ENCODE measurements around the gene ZNF556.
"Not testable (repeated sequence)": the region's sequence is repeated elsewhere in the genome, so short reads cannot be mapped to it uniquely, and the experiment has no call there.

Gene ZNF556

DNA sequence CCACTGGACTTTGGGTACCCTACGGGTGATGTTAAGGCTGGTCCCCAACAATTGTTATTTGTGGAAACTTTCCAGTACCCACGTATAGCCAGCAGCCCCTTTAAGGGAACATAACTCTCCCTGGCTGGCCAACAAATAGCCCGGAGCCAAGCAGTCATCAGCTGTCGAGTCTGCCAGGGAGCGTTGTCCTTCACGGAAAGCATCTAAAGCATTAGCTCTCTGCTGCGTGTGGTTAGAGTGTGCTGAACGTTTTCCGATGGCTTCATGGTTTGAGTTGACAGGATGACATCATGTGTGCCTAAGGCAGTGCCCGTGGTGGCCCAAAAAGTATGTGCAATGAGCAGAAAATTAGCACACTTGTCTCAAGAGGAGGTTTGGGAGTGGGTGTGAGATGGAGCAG lies 3.3 kb upstream of the ZNF556 start:
- Histone ChIP-seq H3K9me3 (ENCODE audit: low read depth, low read length) (no peaks in the 10 kb centered on the region), H3K27ac (no peak overlapping the region), H3K36me3 (ENCODE audit: insufficient read depth, low read length) (no peaks in the 10 kb centered on the region), H3K9ac (ENCODE audit: insufficient read length) (no peak overlapping the region), H3K4me3 (no peak overlapping the region)
- no peak for TF ChIP-seq FOXP2 (optimal IDR thresholded peaks at IDR 0.05; ENCODE audit: control extremely low read depth, extremely low read length, insufficient read depth)
- TF ChIP-seq POLR2AphosphoS5 (IDR thresholded peaks at IDR 0.05; ENCODE audit: borderline replicate concordance, low read depth, low read length) = no peak
- TF ChIP-seq EZH2 (IDR thresholded peaks at IDR 0.05) = no peak
- DNase-seq (ENCODE audit: low read depth, low spot score) = no peak

DNA sequence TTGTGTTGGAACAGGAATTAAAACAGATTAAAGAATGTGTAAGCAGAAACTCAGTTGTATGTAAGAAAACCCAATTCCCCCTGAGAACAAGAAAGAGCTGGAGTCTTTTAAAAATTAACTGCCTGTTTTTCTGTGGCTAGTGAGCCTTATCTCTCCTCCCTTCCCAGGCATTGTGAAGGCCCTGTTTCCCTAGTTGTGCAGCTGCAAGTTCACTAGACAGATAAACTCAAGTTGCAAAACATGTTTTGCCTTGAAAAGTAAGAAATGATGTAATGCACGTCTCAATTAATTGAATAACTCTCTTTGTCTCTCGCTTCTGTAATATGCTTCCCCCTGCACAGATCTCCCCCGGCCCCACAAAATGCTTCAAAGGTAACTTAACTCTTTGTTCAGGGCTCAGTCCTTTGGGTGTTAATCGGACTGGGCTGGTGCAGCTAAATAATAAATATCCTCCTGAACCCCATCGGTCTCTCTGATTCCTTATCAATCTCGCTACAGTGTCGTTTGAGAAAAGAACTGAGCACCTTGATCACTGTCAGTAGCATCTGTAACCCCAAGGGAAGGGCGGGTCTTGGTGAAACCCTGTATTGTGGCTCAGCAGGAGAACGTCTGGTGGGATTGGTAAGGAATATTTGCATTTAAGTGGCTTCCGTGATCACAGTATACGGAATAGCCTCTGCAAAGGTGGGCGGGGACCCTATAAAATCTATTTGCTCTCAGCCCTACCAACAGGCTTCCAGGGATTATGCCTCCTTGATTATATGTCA lies 1.6 kb upstream of the ZNF556 start:
- DNase-seq (ENCODE audit: low read depth, low spot score) = no peak
- Histone ChIP-seq H3K4me3 (no peak overlapping the region), H3K9ac (ENCODE audit: insufficient read length) (no peak overlapping the region), H3K27ac (no peak overlapping the region), H3K9me3 (ENCODE audit: low read depth, low read length) (no peaks in the 10 kb centered on the region), H3K36me3 (ENCODE audit: insufficient read depth, low read length) (no peaks in the 10 kb centered on the region)
- TF ChIP-seq FOXP2 (optimal IDR thresholded peaks at IDR 0.05; ENCODE audit: control extremely low read depth, extremely low read length, insufficient read depth) (no peak), POLR2AphosphoS5 (IDR thresholded peaks at IDR 0.05; ENCODE audit: borderline replicate concordance, low read depth, low read length) (no peak)

DNA sequence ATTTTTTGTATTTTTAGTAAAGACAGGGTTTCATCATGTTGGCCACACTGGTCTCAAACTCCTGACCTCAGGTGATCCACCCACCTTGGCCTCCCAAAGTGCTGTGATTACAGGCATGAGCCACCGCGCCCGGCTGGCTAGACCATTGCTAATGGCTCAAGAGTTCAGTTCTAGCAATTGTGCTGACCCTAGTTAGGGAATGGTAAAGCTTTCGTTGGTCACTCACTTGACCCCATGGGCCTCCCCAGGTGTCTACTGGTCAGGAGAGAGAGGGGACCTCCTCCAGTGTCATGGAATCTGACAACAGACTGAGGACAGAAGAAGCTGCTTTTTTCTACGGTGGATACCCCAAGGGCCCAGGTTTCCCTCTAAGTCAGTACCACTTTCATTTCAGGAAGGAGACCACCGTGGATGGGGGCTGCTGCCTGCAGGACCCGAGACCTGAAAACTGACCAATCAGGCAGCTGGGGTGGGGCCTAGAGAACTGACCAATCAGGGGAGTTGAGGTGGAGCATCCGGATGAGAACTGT lies 575 bp upstream of the ZNF556 start:
- no peak overlapping the region for H3K4me3 ChIP-seq
- no peak for TF ChIP-seq POLR2AphosphoS5 (IDR thresholded peaks at IDR 0.05; ENCODE audit: borderline replicate concordance, low read depth, low read length)
- TF ChIP-seq FOXP2 (optimal IDR thresholded peaks at IDR 0.05; ENCODE audit: control extremely low read depth, extremely low read length, insufficient read depth) = no peak
- no peak for TF ChIP-seq EZH2 (IDR thresholded peaks at IDR 0.05)
- H3K9me3 ChIP-seq (ENCODE audit: low read depth, low read length) = no peaks in the 10 kb centered on the region
- H3K36me3 ChIP-seq (ENCODE audit: insufficient read depth, low read length) = no peaks in the 10 kb centered on the region
- no peak overlapping the region for H3K27ac ChIP-seq
- DNase-seq (ENCODE audit: low read depth, low spot score) = no peak
- H3K9ac ChIP-seq (ENCODE audit: insufficient read length) = no peak overlapping the region

DNA sequence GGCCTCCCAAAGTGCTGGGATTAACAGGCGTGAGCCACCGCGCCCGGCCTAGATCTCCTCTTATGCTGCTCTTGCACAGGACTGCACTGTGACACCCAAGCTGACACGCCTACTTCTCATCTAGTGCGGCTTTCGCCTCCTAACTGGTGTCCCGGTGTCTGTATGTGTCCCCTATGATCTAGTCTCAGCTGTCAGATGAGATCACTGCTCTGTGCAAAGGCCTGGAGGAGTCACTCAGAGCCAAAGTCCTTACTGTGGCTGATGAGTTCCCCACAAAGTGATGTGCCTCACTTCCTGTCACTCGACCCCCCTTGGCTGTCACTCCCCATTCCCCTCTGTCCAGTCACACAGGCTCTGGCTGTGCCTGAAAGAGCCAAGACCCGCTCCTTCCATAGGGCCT lies 2.5 kb downstream of the ZNF556 start:
- TF ChIP-seq EZH2 (IDR thresholded peaks at IDR 0.05) (no peak), POLR2AphosphoS5 (IDR thresholded peaks at IDR 0.05; ENCODE audit: borderline replicate concordance, low read depth, low read length) (no peak), FOXP2 (optimal IDR thresholded peaks at IDR 0.05; ENCODE audit: control extremely low read depth, extremely low read length, insufficient read depth) (no peak)
- H3K27ac ChIP-seq = no peak overlapping the region
- no peak overlapping the region for H3K9ac ChIP-seq (ENCODE audit: insufficient read length)
- no peaks in the 10 kb centered on the region for H3K36me3 ChIP-seq (ENCODE audit: insufficient read depth, low read length)
- H3K4me3 ChIP-seq = no peak overlapping the region
- H3K9me3 ChIP-seq (ENCODE audit: low read depth, low read length) = no peaks in the 10 kb centered on the region
- DNase-seq (ENCODE audit: low read depth, low spot score) = no peak

DNA sequence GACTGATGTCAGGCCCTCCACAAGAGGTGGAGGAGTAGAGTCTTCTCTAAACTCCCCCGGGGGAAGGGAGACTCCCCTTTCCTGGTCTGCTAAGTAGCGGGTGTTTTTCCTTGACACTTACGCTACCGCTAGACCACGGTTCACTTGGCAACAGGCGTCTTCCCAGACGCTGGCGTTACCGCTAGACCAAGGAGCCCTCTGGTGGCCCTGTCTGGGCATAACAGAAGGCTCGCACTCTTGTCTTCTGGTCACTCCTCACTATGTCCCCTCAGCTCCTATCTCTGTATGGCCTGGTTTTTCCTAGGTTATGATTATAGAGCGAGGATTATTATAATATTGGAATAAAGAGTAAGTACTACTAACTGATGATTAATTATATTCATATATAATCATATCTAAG lies 5.0 kb downstream of the ZNF556 start:
- not testable (repeated sequence) for H3K9me3 ChIP-seq (ENCODE audit: low read depth, low read length); H3K27ac ChIP-seq; H3K36me3 ChIP-seq (ENCODE audit: insufficient read depth, low read length); DNase-seq (ENCODE audit: low read depth, low spot score); H3K4me3 ChIP-seq; H3K9ac ChIP-seq (ENCODE audit: insufficient read length)

DNA sequence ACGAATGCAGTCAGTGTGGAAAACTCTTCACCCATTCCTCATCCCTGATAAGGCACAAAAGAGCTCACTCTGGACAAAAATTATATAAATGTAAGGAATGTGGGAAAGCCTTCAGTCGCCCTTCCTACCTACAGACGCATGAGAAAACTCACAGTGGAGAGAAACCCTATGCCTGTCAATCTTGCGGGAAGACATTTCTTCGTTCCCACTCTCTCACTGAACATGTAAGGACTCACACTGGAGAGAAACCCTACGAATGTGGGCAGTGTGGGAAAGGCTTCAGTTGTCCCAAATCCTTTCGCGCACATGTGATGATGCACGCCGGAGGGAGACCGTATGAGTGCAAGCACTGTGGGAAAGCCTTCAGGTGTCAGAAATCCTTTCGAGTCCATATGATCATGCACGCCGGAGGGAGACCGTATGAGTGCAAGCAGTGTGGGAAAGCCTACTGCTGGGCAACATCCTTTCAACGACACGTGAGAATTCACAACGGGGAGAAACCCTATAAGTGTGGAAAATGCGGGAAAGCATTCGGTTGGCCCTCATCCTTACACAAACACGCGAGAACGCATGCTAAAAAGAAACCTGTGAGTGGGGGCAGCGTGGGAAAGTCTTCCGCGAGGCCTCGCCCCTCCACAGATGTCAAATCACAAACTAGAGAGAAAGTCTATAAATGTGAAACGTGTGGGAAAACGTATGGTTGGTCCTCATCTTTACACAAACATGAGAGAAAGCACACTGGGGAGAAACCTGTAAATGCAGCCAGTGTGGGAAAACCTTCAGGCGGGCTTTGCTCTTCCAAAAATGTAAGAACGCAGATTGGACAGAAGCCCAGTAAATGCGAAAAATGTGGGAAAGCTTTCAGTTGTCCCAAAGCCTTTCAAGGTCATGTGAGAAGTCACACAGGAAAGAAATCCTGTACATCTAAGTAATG lies 10.5 kb downstream of the ZNF556 start:
- no peaks in the 10 kb centered on the region for H3K36me3 ChIP-seq (ENCODE audit: insufficient read depth, low read length)
- no peak for TF ChIP-seq POLR2AphosphoS5 (IDR thresholded peaks at IDR 0.05; ENCODE audit: borderline replicate concordance, low read depth, low read length)
- no peak for TF ChIP-seq EZH2 (IDR thresholded peaks at IDR 0.05)
- no peak for DNase-seq (ENCODE audit: low read depth, low spot score)
- no peak overlapping the region for H3K4me3 ChIP-seq
- H3K9ac ChIP-seq (ENCODE audit: insufficient read length) = no peak overlapping the region
- no peak overlapping the region for H3K27ac ChIP-seq
- no peaks in the 10 kb centered on the region for H3K9me3 ChIP-seq (ENCODE audit: low read depth, low read length)

DNA sequence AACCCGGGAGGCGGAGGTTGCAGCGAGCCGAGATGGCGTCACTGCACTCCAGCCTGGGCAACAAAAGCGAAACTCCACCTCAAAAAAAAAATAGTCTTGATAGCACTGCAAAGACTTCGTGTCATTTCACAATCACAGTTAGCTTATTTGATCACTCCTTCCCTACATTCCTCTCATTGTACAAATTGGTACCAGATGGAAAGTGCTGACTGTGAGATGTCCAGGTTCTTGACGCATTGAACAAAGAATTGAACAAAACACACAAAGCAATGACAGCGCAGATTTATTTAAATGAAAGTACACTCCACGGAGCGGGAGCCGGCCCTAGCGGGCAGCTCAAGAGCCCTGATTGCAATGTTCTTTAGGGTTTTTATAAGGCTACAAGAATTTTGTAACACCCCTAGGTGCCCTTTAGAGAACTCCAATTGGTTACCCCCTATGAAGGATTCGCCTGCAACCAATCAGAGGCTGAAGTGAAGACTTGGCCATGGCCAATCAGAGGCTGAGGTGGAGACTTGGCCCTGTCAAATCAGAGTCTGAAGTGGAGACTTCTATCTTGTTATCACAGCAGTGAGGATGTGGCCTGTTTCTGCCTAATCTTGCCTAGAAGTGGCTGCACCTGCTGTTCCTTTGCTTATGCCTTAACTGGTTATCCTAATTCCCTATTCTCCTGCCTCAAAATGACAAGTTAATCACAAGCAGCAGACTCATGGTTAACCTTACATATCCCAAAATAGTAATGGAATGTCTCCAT lies 16.7 kb downstream of the ZNF556 start:
- no peak overlapping the region for H3K4me3 ChIP-seq
- no peak overlapping the region for H3K9ac ChIP-seq (ENCODE audit: insufficient read length)
- no peak overlapping the region for H3K27ac ChIP-seq
- H3K9me3 ChIP-seq (ENCODE audit: low read depth, low read length) = no peaks in the 10 kb centered on the region
- no peak for DNase-seq (ENCODE audit: low read depth, low spot score)
- no peak for TF ChIP-seq FOXP2 (optimal IDR thresholded peaks at IDR 0.05; ENCODE audit: control extremely low read depth, extremely low read length, insufficient read depth)
- TF ChIP-seq EZH2 (IDR thresholded peaks at IDR 0.05) = no peak
- no peak for TF ChIP-seq POLR2AphosphoS5 (IDR thresholded peaks at IDR 0.05; ENCODE audit: borderline replicate concordance, low read depth, low read length)
- H3K36me3 ChIP-seq (ENCODE audit: insufficient read depth, low read length) = no peaks in the 10 kb centered on the region

DNA sequence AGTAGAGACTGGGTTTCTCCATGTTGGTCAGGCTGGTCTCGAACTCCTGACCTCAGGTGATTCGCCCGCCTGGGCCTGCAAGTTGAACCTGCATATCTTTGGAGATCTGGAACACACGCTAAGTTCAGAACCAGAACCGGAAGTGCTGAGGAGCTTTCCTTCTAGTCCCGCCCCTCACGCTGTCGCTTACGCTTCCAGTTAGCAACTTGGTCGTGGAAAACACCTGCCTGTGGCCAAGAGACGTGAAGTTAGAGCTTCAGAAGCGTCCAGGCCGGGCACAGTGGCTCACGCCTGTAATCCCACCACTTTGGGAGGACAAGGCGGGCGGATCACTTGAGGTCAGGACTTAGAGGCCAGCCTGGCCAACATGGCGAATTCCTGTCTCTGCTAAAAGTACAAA lies 18.6 kb downstream of the ZNF556 start:
- Histone ChIP-seq H3K4me3 (no peak overlapping the region), H3K9ac (ENCODE audit: insufficient read length) (no peak overlapping the region), H3K27ac (no peak overlapping the region), H3K36me3 (ENCODE audit: insufficient read depth, low read length) (no peaks in the 10 kb centered on the region), H3K9me3 (ENCODE audit: low read depth, low read length) (no peaks in the 10 kb centered on the region)
- DNase-seq (ENCODE audit: low read depth, low spot score) = no peak
- TF ChIP-seq FOXP2 (optimal IDR thresholded peaks at IDR 0.05; ENCODE audit: control extremely low read depth, extremely low read length, insufficient read depth) = no peak
- no peak for TF ChIP-seq EZH2 (IDR thresholded peaks at IDR 0.05)
